Measurements from ENCODE around the gene ADARB2. TPM values are rescaled to one million over a fixed set of nuclear protein-coding genes. Genes with fewer than 3 reads are reported as not detected.
"Not testable (repeated sequence)": the region's sequence is repeated elsewhere in the genome, so short reads cannot be mapped to it uniquely, and the experiment has no call there.

Gene ADARB2
- total RNA-seq, 1 donor from 2014 or later, result 0.10 TPM

- no peak for DNase-seq
Measured at GRCh38 chr10:1344846-1345245, 392.5 kb downstream of the ADARB2 start.

- no peak for DNase-seq
Measured at GRCh38 chr10:1344408-1344807, 392.9 kb downstream of the ADARB2 start.

- DNase-seq, result no peak
Measured at GRCh38 chr10:1343176-1343575, 394.1 kb downstream of the ADARB2 start.

GRCh38 chr10:1341052-1341451, 396.3 kb downstream of the ADARB2 start:
- not testable (repeated sequence) for DNase-seq

DNA sequence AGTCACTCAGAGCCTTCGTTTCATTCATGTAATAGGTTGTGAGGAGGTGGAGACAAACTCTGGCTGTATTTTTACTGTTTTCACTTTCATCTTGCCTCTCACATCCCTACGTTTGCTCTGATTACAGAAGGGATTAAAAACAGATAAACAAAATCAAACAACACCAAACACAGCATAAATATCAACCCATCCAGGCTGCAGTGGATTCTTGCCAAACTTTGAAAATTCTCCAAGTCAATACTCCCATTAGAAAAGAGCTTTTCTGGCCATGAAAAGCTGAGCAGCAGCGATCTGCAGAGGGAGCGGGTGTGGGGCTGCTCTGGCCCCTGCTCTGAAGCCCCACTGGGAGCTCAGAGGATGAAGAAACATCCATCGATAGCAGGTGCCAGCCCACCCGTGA, 397.9 kb downstream of the ADARB2 start:
- no peak for DNase-seq

DNA sequence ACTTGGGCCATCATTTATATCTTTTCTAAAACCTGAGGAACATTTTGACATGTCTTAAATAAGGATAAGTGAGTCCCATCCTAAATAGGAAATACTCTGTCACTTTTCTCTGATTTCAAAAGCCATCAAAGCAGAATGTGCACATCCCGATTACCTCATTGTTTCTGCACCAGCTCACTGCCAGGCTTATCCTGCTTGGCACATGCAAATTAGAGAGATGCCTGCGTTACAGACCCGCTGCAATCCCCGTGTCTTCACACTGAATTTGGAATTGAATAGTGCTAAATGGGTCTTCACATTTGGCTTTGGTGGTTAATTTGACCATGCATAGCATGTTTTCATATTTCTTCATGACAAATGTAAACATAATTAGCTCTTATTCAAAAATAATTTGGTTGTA, 401.7 kb downstream of the ADARB2 start:
- no peak for DNase-seq

DNA sequence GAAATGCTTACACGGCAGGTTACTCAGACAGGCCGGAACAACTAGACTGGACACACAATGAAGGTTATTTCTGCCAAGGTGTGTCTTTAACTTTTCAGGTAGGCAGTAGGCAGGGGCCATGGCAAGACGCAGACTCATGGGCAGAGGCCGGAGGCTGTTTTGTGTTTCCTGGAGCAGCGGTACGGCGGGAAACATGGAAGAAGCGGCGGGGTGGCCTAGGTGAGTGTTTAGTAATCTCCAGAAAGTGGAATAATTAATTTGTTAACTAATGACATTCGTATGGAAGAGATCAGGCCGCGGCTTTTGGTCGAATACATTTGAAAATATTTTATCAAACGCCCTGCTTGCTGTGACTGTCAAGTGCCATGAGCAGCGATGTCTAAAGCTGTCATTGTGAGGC, 403.3 kb downstream of the ADARB2 start:
- no peak for DNase-seq

GRCh38 chr10:1331560-1331959, 405.8 kb downstream of the ADARB2 start:
- DNase-seq, result no peak

DNA sequence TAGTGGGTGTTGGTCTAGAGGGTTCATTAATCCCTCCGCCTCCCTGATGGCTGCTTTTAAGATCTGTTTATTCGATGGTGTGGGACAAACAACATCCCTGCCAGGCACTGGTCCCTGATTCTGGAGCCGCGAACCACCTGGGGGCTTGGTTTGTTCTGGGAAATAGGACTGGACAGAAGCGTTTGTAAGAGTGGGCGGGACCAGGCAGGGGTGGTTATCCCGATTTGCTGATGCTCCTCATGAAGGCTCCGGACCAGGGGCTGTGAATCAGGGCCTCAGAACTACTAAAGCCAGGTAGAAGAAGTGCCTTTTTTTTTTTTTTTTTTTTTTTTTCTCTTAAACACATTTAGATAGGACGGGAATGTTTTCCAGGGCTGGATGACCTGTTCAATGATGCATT, 407.7 kb downstream of the ADARB2 start:
- DNase-seq, result no peak

GRCh38 chr10:1328981-1329614, 408.2 kb downstream of the ADARB2 start:
- DNase-seq, result peak; percentile 18

- no peak for DNase-seq
Measured at GRCh38 chr10:1328161-1328823, 409.0 kb downstream of the ADARB2 start.

DNA sequence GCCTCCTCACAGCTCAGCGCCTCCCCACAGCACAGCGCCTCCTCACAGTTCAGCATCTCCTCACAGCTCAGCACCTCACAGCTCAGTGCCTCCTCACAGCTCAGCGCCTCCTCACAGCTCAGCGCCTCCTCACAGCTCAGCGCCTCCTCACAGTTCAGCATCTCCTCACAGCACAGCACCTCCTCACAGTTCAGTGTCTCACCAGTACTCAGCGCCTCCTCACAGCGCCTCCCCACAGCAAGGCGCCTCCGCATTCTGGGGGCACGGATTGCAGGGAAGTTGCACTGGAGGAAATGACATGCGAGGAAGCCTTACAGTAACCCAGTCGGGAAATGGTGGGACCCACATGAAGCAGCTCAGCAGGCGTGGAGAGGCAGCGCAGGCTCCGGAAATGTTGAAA, 409.6 kb downstream of the ADARB2 start:
- no peak for DNase-seq

DNA sequence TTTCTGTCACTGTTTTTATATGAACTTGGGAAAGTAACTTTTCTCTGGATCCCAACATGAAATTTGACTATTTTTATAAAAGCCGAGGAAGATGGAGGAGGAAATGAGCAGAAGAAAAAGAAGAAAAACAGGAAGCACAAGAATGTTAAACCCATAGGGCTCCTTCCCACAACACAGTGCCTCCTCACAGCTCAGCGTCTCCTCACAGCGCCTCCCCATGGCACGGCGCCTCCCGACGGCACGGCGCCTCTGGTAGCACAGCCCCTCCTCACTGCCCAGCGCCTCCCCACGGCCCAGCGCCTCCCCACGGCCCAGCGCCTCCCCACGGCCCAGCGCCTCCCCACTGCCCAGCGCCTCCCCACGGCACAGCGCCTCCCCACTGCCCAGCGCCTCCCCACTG, 410.8 kb downstream of the ADARB2 start:
- not testable (repeated sequence) for DNase-seq

DNA sequence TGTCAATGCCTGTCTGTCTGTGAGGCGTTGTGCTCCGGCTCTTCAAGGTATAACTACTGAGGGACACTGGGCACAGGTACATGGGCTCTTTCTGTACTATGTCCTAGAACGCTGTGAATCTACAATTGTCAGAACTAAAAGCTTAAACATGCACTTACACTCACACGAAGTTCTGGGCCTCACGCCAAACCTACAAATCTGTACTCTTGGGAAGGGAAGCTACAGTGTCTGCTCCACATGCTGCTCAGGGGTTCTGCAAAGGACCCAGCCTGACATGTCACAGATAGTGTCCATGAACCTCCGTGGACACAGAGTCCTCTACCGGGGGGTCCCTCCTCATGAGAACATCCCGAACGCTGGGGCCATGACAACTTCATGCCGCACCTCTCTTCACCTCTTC, 412.4 kb downstream of the ADARB2 start:
- DNase-seq, result peak; percentile 45

GRCh38 chr10:1323951-1324350, 413.4 kb downstream of the ADARB2 start:
- no peak for DNase-seq

DNA sequence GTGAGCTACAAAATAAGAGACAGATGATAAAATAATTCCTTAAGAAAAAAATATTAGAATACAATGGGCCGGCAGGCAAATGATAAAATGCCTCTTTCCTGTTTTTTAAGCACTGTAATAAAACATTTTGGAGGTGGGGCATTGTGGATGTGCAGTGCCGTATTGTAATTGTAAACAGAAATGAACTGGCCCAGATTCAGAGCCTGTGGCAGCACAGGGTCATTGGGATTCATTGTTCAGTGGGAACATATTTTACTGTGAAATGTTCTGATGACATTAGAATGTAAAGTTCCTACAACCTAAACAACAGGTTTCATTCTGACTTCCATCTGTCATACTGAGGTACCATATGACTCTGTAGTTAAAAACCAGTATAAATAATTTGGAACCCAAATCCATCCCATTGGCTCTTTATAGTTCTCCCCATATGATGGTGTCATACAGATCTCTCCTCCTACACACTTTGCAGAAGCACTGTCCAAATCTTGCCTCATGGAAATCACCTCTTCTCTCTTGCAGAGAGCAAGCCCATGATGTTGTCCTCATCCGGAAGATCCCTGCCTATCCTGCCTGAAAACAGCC, 416.5 kb downstream of the ADARB2 start:
- DNase-seq, result no peak

GRCh38 chr10:1316809-1317143, 420.5 kb downstream of the ADARB2 start:
- no peak for DNase-seq

DNA sequence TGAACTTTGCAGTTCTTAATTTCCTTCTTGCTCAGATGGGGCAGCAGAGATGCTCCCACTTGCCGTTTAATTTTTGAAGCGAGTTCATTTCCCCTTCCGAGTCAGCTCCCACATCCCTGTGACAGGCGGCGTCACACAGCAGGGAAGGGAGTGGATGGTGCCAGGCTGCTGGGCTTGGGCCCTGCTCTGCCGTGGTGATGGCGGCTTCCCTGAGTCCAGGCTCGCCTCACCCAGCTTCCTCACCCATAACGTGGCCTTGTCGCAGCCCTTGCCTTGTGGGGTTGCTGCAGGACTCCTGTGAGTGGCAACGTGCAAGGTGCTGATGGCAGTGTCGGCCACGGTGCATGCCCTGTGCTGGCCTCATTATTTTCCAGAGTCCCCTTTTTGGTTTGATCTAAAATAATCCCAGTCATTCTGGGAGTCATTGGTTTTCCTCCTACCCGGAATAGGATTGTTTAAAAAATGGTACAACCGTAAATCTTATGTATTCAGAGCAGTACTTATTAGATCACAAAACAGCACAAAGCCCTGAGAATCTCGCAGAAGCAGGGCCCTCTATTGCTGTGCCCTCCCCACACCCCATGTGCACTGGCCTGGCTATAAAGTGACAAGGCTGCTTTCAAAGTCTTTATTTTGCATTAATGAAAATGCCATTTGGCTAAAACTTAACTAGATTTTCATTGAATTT, 421.1 kb downstream of the ADARB2 start:
- no peak for DNase-seq

DNA sequence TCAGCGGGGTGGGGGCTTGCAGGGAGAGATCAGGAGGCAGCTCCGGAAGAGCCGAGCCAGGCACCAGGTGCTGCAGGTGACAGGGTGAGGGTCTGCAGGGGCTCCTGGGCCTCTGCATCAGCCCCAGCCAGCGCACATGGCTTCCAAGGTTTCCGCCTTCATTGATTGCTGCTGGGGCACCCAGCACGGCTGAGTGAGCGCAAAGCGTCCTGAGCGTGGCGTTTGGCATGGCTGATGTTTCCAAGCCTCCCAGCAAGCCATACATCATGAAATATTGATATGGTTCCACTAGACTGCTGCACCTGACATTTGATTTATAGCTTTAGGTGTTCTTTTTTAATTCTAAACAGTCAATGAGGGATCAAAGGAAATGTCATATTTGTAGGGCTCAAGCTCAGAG, 422.1 kb downstream of the ADARB2 start:
- no peak for DNase-seq

GRCh38 chr10:1311726-1312125, 425.6 kb downstream of the ADARB2 start:
- no peak for DNase-seq

- no peak for DNase-seq
Measured at GRCh38 chr10:1310271-1310789, 427.0 kb downstream of the ADARB2 start.

GRCh38 chr10:1309617-1310270, 427.6 kb downstream of the ADARB2 start:
- no peak for DNase-seq
